Urinary bladder (tissue), 4 donors: ENCODE measurements around the gene PTP4A2. TPM values are rescaled to one million over a fixed set of nuclear protein-coding genes. Genes with fewer than 3 reads are reported as not detected.

ENCODE experiments used
- DNase-seq: peaks from one replicate; pipeline ENCODE4 v3.0.0-alpha.2; 2015; ENCODE audit errors: extremely low spot score
- H3K27ac ChIP-seq: one replicate; pipeline ENCODE4 v1.5.1; 2013; ENCODE audit warnings: low read depth, mild to moderate bottlenecking, moderate library complexity
- H3K36me3 ChIP-seq: one replicate; pipeline ENCODE4 v1.6.1; 2013; ENCODE audit warnings: mild to moderate bottlenecking, moderate library complexity; ENCODE audit not compliant: insufficient read depth
- H3K4me1 ChIP-seq: one replicate; pipeline ENCODE4 v1.6.1; 2013; ENCODE audit warnings: mild to moderate bottlenecking, moderate library complexity; ENCODE audit not compliant: insufficient read depth
- H3K4me3 ChIP-seq: one replicate; pipeline ENCODE4 v1.5.1; 2013; ENCODE audit warnings: low read depth, low read length
- WGBS: extraction: QIAGEN DNeasy Blood & Tissue Kit; methylation state at CpG from one replicate; pipeline ENCODE4 v1.1.7; 2013; 5-methylcytosine and 5-hydroxymethylcytosine counted together
- polyA plus RNA-seq: library from polyadenylated mRNA; stranded (reverse); fragments of 200-250 nt; gene quantifications from one replicate; pipeline ENCODE4 v1.2.3, GENCODE V29; 2013
- total RNA-seq: library from RNA; depleted of rRNA; stranded (reverse); fragments of >200 nt; gene quantifications from one replicate; pipeline ENCODE4 v1.2.3, GENCODE V29; 2014
- donor health status: healthy with polysubstance abuse.
- donor health status: healthy.

The PTP4A2 gene
- total and polyA plus RNA-seq, 2 donors, result 118 to 462 TPM

DNA sequence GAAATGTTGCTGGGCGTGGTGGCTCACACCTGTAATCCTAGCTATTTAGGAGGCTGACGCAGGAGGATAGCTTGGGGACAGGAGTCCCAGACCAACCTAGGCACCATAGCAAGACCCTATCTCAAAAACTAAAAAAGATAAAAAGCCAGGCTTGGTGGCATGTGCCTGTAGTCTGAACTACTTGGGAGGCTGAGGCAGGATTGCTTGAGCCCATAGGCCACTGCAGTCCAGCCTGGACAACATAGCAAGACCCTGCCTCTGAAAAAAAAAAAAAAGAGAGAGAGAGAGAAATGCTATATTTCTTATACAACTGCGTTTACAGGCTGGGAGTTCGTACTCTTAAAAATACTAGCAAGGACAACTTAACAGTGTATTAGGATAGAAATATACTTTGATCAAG is 76.1 kb downstream of the PTP4A2 start:
- Histone ChIP-seq H3K36me3 (no peaks in the 10 kb centered on the region), H3K4me3 (no peak overlapping the region)
- 90% methylated on average over 4 of the region's 4 CpGs for WGBS

GRCh38 chr1:31861346-31861745 is 76.8 kb downstream of the PTP4A2 start:
- DNase-seq, result no peak
- Histone ChIP-seq H3K36me3 (no peaks in the 10 kb centered on the region), H3K4me3 (no peak overlapping the region), H3K4me1 (no peaks in the 10 kb centered on the region), H3K27ac (no peak overlapping the region)
- 81% methylated on average over 5 of the region's 5 CpGs for WGBS

More for the DNA sequence above, 76.1 kb downstream of the PTP4A2 start:
- DNase-seq, result no peak
- no peaks in the 10 kb centered on the region for H3K4me1 ChIP-seq
- no peak overlapping the region for H3K27ac ChIP-seq

DNA sequence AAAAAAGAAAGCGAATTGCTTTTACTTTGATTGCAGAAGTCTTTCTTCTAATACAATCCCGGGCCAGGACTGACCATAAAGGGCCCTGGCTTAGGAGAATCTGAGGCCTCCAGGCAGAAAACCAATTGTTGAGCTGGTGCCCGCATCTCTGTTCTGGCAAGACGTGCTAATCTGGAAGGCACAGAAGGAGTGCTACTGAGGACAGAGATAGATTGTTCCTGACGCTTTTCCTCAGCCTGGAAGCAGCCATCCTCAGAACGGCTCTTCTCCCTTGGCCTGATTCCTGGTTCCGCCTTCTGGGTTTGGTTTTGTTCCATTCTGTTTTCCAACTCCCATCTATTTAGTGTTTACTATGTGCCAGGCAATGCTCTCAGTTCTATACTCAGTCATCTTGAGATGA is 77.6 kb downstream of the PTP4A2 start:
- Histone ChIP-seq H3K27ac (no peak overlapping the region), H3K36me3 (no peaks in the 10 kb centered on the region), H3K4me1 (no peaks in the 10 kb centered on the region), H3K4me3 (no peak overlapping the region)
- no peak for DNase-seq
- WGBS, result 79% methylated on average over 7 of the region's 7 CpGs

- H3K27ac ChIP-seq, result no peak overlapping the region
- no peak for DNase-seq
- H3K4me1 ChIP-seq, result no peaks in the 10 kb centered on the region
- H3K4me3 ChIP-seq, result no peak overlapping the region
- H3K36me3 ChIP-seq, result no peaks in the 10 kb centered on the region
- WGBS, result 94% methylated on average over 2 of the region's 2 CpGs
Measured at GRCh38 chr1:31859719-31860118, 78.4 kb downstream of the PTP4A2 start.

GRCh38 chr1:31859044-31859443 is 79.1 kb downstream of the PTP4A2 start:
- H3K36me3 ChIP-seq, result no peaks in the 10 kb centered on the region
- DNase-seq, result no peak
- 100% methylated on average over 3 of the region's 3 CpGs for WGBS
- H3K27ac ChIP-seq, result no peak overlapping the region
- no peaks in the 10 kb centered on the region for H3K4me1 ChIP-seq
- no peak overlapping the region for H3K4me3 ChIP-seq

DNA sequence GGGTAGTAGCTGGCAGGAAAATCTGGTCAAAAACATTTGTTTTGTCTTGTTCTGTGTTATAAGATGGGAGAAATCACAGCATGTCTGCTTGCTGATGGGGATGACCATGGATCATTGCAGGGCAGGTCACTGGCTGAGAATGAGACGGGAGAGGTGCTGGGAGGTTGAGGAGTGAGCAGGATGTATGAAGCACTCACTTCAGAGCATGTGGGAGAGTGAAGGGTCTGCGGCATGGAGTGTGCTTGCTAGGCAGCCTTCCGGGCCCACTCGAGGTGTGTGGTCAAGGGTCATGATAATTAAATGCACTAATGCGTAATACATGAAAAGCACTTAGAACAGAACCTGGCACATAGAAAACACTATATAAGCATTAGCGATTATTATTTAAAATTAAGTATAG is 80.3 kb downstream of the PTP4A2 start:
- DNase-seq, result no peak
- Histone ChIP-seq H3K4me1 (no peaks in the 10 kb centered on the region), H3K4me3 (no peak overlapping the region), H3K36me3 (no peaks in the 10 kb centered on the region), H3K27ac (no peak overlapping the region)
- 86% methylated on average over 6 of the region's 6 CpGs for WGBS

Other genes with a start within 250 kb of the PTP4A2 start
- gene COL16A1, start 234.4 kb downstream of the PTP4A2 start, total RNA-seq, result 217 TPM
- gene COL16A1, start 234.4 kb downstream of the PTP4A2 start, polyA plus RNA-seq, result 166 TPM
- gene ADGRB2, start 174.0 kb downstream of the PTP4A2 start, total RNA-seq, result 13.4 TPM
- gene ADGRB2, start 174.0 kb downstream of the PTP4A2 start, polyA plus RNA-seq, result 6.1 TPM
- 0.90 TPM for gene SPOCD1, start 122.3 kb downstream of the PTP4A2 start, total RNA-seq
- 5.7 TPM for gene SPOCD1, start 122.3 kb downstream of the PTP4A2 start, polyA plus RNA-seq
- 84.8 TPM for gene KHDRBS1, start 75.5 kb upstream of the PTP4A2 start, total RNA-seq
- gene KHDRBS1, start 75.5 kb upstream of the PTP4A2 start, polyA plus RNA-seq, result 85.0 TPM
- gene TMEM39B, start 134.6 kb upstream of the PTP4A2 start, total RNA-seq, result 4.2 TPM
- gene TMEM39B, start 134.6 kb upstream of the PTP4A2 start, polyA plus RNA-seq, result 16.0 TPM
- gene KPNA6, start 169.7 kb upstream of the PTP4A2 start, total RNA-seq, result 27.8 TPM
- gene KPNA6, start 169.7 kb upstream of the PTP4A2 start, polyA plus RNA-seq, result 17.1 TPM
- 42.8 TPM for gene TXLNA, start 241.3 kb upstream of the PTP4A2 start, total RNA-seq
- gene TXLNA, start 241.3 kb upstream of the PTP4A2 start, polyA plus RNA-seq, result 33.0 TPM